T-helper 17 cell (primary cell): ENCODE data around the gene EMX2. TPM values are rescaled to one million over a fixed set of nuclear protein-coding genes. Genes with fewer than 3 reads are reported as not detected.

Experiments
- ATAC-seq: fragments of 150-1000 bp; cut with Tn5 transposase; 2 replicates; pipeline ENCODE4 v1.10.0; 2021; ENCODE audit warnings: mild to moderate bottlenecking, moderate library complexity
- DNase-seq, 3 donors: peaks; one replicate each; pipeline versions ENCODE4 v3.0.0 to v3.0.0-alpha.2; 2020 to 2021
- H3K9me3 ChIP-seq: one replicate; pipeline ENCODE4 v1.7.0; 2013; ENCODE audit warnings: low read length, mild to moderate bottlenecking; ENCODE audit not compliant: control insufficient read depth, poor library complexity, severe bottlenecking
- H3K27ac Mint-ChIP-seq: one replicate; pipeline ENCODE4 v1.8.0; 2022; ENCODE audit warnings: mild to moderate bottlenecking, moderate library complexity, mixed read lengths
- H3K27me3 Mint-ChIP-seq: one replicate; pipeline ENCODE4 v1.8.0; 2022; ENCODE audit warnings: mixed read lengths
- H3K36me3 Mint-ChIP-seq: one replicate; pipeline ENCODE4 v1.8.0; 2022; ENCODE audit warnings: low read depth, mixed read lengths
- H3K4me1 Mint-ChIP-seq: one replicate; pipeline ENCODE4 v1.8.0; 2022; ENCODE audit warnings: mild to moderate bottlenecking, mixed read lengths
- H3K4me3 Mint-ChIP-seq: one replicate; pipeline ENCODE4 v1.8.0; 2022; ENCODE audit warnings: mild to moderate bottlenecking, moderate library complexity, mixed read lengths
- total RNA-seq, 4 donors: library from RNA in 2 of 4; stranded (reverse) in 2 of 4; gene quantifications; one replicate each; pipeline ENCODE4 v1.2.3 and lab custom pipeline; 2022 to 2026

EMX2 gene
- total RNA-seq, 2 donors from 2014 or later = not detected

GRCh38 chr10:117511601-117512390 is 30.8 kb upstream of the EMX2 start:
- Mint-ChIP-seq H3K4me1 (peaks cover 4% of the 10 kb centered on the region), H3K27me3 (peaks cover 68% of the 10 kb centered on the region), H3K27ac (no peak overlapping the region), H3K4me3 (no peak overlapping the region), H3K36me3 (peaks cover 3% of the 10 kb centered on the region)
- DNase-seq = no peak
- H3K9me3 ChIP-seq = no peaks in the 10 kb centered on the region
- ATAC-seq = no peak

- H3K27ac Mint-ChIP-seq = no peak overlapping the region
- peaks cover 3% of the 10 kb centered on the region for H3K4me1 Mint-ChIP-seq
- H3K9me3 ChIP-seq = no peaks in the 10 kb centered on the region
- H3K36me3 Mint-ChIP-seq = peaks cover 7% of the 10 kb centered on the region
- no peak overlapping the region for H3K4me3 Mint-ChIP-seq
- DNase-seq (no peak), ATAC-seq (no peak)
- peaks cover 60% of the 10 kb centered on the region for H3K27me3 Mint-ChIP-seq
These were observed 27.6 kb upstream of the EMX2 start for GRCh38 chr10:117514971-117515370.

- no peak overlapping the region for H3K27ac Mint-ChIP-seq
- no peaks in the 10 kb centered on the region for H3K4me1 Mint-ChIP-seq
- no peak for DNase-seq
- no peak overlapping the region for H3K4me3 Mint-ChIP-seq
- peaks cover 53% of the 10 kb centered on the region for H3K27me3 Mint-ChIP-seq
- H3K36me3 Mint-ChIP-seq = peaks cover 4% of the 10 kb centered on the region
- H3K9me3 ChIP-seq = no peaks in the 10 kb centered on the region
- ATAC-seq = no peak
These were observed 25.9 kb upstream of the EMX2 start for GRCh38 chr10:117516681-117517080.

- Mint-ChIP-seq H3K36me3 (peaks cover 4% of the 10 kb centered on the region), H3K4me3 (no peak overlapping the region), H3K4me1 (no peaks in the 10 kb centered on the region), H3K27me3 (peaks cover 46% of the 10 kb centered on the region), H3K27ac (no peak overlapping the region)
- DNase-seq (no peak), ATAC-seq (no peak)
- no peaks in the 10 kb centered on the region for H3K9me3 ChIP-seq
These were observed 24.3 kb upstream of the EMX2 start for GRCh38 chr10:117518246-117518645.

GRCh38 chr10:117519286-117519685 is 23.3 kb upstream of the EMX2 start:
- ATAC-seq = no peak
- Mint-ChIP-seq H3K27ac (no peak overlapping the region), H3K36me3 (peaks cover 4% of the 10 kb centered on the region), H3K4me3 (no peak overlapping the region), H3K4me1 (no peaks in the 10 kb centered on the region), H3K27me3 (peaks cover 46% of the 10 kb centered on the region)
- DNase-seq = no peak
- no peaks in the 10 kb centered on the region for H3K9me3 ChIP-seq

GRCh38 chr10:117519879-117520278 is 22.7 kb upstream of the EMX2 start:
- Mint-ChIP-seq H3K4me1 (no peaks in the 10 kb centered on the region), H3K36me3 (peaks cover 4% of the 10 kb centered on the region), H3K27me3 (peaks cover 47% of the 10 kb centered on the region), H3K4me3 (no peak overlapping the region), H3K27ac (no peak overlapping the region)
- no peak for DNase-seq
- H3K9me3 ChIP-seq = no peaks in the 10 kb centered on the region
- ATAC-seq = no peak

GRCh38 chr10:117530791-117531190 is 11.8 kb upstream of the EMX2 start:
- no peak for ATAC-seq
- H3K27me3 Mint-ChIP-seq = peaks cover 80% of the 10 kb centered on the region

GRCh38 chr10:117531371-117532002 is 11.1 kb upstream of the EMX2 start:
- no peak overlapping the region for H3K27ac Mint-ChIP-seq
- ATAC-seq (no peak), DNase-seq (no peak)
- no peaks in the 10 kb centered on the region for H3K36me3 Mint-ChIP-seq
- H3K4me1 Mint-ChIP-seq = peaks cover 7% of the 10 kb centered on the region
- H3K27me3 Mint-ChIP-seq = peaks cover 83% of the 10 kb centered on the region
- H3K4me3 Mint-ChIP-seq = no peak overlapping the region
- H3K9me3 ChIP-seq = no peaks in the 10 kb centered on the region

More at GRCh38 chr10:117530791-117531190, 11.8 kb upstream of the EMX2 start:
- Mint-ChIP-seq H3K27ac (no peak overlapping the region), H3K4me3 (no peak overlapping the region), H3K36me3 (no peaks in the 10 kb centered on the region), H3K4me1 (peaks cover 7% of the 10 kb centered on the region)
- no peak for DNase-seq
- no peaks in the 10 kb centered on the region for H3K9me3 ChIP-seq

GRCh38 chr10:117532003-117532385 is 10.6 kb upstream of the EMX2 start:
- no peaks in the 10 kb centered on the region for H3K9me3 ChIP-seq
- H3K36me3 Mint-ChIP-seq = no peaks in the 10 kb centered on the region
- no peak overlapping the region for H3K27ac Mint-ChIP-seq
- peaks cover 88% of the 10 kb centered on the region for H3K27me3 Mint-ChIP-seq
- ATAC-seq (no peak), DNase-seq (no peak)
- peaks cover 7% of the 10 kb centered on the region for H3K4me1 Mint-ChIP-seq
- no peak overlapping the region for H3K4me3 Mint-ChIP-seq

DNA sequence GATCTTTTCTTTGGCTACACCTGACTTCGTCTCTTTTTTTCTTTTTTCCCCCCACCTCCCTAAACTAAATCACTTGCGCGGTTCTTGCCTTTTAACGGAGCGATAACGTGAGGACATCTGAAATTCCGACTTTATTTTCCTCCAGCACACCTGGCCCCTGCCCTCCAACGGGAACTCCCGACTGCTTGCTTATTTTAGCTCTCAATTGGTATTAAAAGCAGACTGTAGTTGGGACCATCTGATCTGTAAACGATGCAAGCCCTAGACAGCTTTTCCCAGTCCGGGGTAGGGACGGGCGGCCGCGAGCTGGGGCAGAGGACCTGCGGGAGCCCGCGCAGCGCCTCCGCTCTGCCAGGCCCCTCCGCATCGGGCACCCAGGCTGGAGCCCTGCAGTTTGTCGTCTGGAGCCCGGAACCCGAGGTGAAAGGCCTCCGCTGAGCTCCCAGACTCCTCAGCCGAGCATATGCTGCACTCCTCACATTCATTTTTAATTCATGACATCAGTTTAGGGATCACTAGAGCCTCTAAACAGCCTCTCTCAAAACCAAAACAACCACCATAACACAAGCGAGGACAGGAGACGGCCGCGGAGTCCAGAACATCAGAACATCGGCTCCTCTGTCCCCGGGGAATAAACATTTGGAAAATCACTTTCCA is 10.0 kb upstream of the EMX2 start:
- Mint-ChIP-seq H3K4me1 (peaks cover 7% of the 10 kb centered on the region), H3K36me3 (no peaks in the 10 kb centered on the region), H3K27me3 (peaks cover 89% of the 10 kb centered on the region), H3K27ac (no peak overlapping the region), H3K4me3 (no peak overlapping the region)
- H3K9me3 ChIP-seq = no peaks in the 10 kb centered on the region
- no peak for DNase-seq
- ATAC-seq = no peak

GRCh38 chr10:117533507-117534281 is 8.9 kb upstream of the EMX2 start:
- no peak for ATAC-seq
- Mint-ChIP-seq H3K27ac (no peak overlapping the region), H3K36me3 (no peaks in the 10 kb centered on the region), H3K27me3 (peaks cover 88% of the 10 kb centered on the region), H3K4me1 (peaks cover 4% of the 10 kb centered on the region), H3K4me3 (no peak overlapping the region)
- no peaks in the 10 kb centered on the region for H3K9me3 ChIP-seq
- DNase-seq = no peak

- Mint-ChIP-seq H3K27me3 (peaks cover 88% of the 10 kb centered on the region), H3K4me1 (peaks cover 4% of the 10 kb centered on the region), H3K36me3 (no peaks in the 10 kb centered on the region), H3K27ac (no peak overlapping the region), H3K4me3 (no peak overlapping the region)
- ATAC-seq (no peak), DNase-seq (no peak)
- no peaks in the 10 kb centered on the region for H3K9me3 ChIP-seq
These were observed 7.9 kb upstream of the EMX2 start for GRCh38 chr10:117534321-117535297.
